Keratinocyte (primary cell): Measurements from ENCODE around the gene VCX2.

Source experiments
- CTCF ChIP-seq, 3 experiments: IDR thresholded peaks in 1 of 3; conservative IDR thresholded peaks in 1 of 3; optimal IDR thresholded peaks in 1 of 3; 2 replicates in 2 of 3; 3 replicates in 1 of 3; pipeline versions ENCODE3 to v1.5.1; 2011; ENCODE audit warnings: low read length in 3 of 3, mild to moderate bottlenecking in 3 of 3, moderate library complexity in 2 of 3, control low read depth in 1 of 3, inconsistent platforms in 1 of 3; ENCODE audit not compliant: insufficient read depth in 2 of 3; ENCODE audit errors: extremely low read depth in 1 of 3
- EZH2 ChIP-seq: IDR thresholded peaks from one replicate; pipeline ENCODE4 v1.6.1; 2012; ENCODE audit warnings: inconsistent platforms, mild to moderate bottlenecking, low read length, moderate library complexity

- TF ChIP-seq CTCF (optimal IDR thresholded peaks at IDR 0.05 in 1 of 3, IDR thresholded peaks at IDR 0.05 in 1 of 3, conservative IDR thresholded peaks at IDR 0.05 in 1 of 3; ENCODE audit: extremely low read depth in 1 of 3, insufficient read depth in 2 of 3, low read length in 3 of 3) (no peak), EZH2 (no peak)
Observed at GRCh38 chrX:8191022-8191421, 20.0 kb upstream of the VCX2 start.
